B cell (primary cell): ENCODE results near the gene PFDN2. TPM values are rescaled to one million over a fixed set of nuclear protein-coding genes. Genes with fewer than 3 reads are reported as not detected.

ENCODE experiments used
- ATAC-seq: fragments of 200-7000 bp; cut with Tn5 transposase; one replicate; pipeline ENCODE4 v1.10.0; 2021; ENCODE audit warnings: low read depth, mild to moderate bottlenecking, moderate number of reproducible peaks, moderate library complexity
- CTCF ChIA-PET: fragments of 350-600 bp; sonication (Branson Sonifier 250); formaldehyde crosslinking; loops from one replicate; lab custom pipeline; 2021; ENCODE audit warnings: antibody characterized with exemption, inconsistent platforms; lab: Charles Lee
- POLR2A ChIA-PET: fragments of 350-600 bp; sonication (Branson Sonifier 250); formaldehyde crosslinking; loops from one replicate; lab custom pipeline; 2021; ENCODE audit warnings: antibody characterized with exemption; lab: Charles Lee
- DNase-seq: peaks from one replicate; pipeline ENCODE4 v3.0.0; 2013
- H2AFZ ChIP-seq: 2 replicates; pipeline ENCODE4 v1.6.1; 2012; ENCODE audit warnings: mild to moderate bottlenecking, low read depth, low read length; ENCODE audit not compliant: insufficient read depth, poor library complexity, severe bottlenecking
- H3K27ac ChIP-seq, 2 donors: 1 replicate in 1 of 2; 2 replicates in 1 of 2; pipeline ENCODE4 v1.5.1; 2012 to 2013; ENCODE audit warnings: low read length in 2 of 2, mild to moderate bottlenecking in 2 of 2, moderate library complexity in 1 of 2
- H3K27me3 ChIP-seq, 4 experiments: fragments of 200-600 bp in 1 of 4; sonication (generic) in 1 of 4; replicated peaks in 1 of 4; 1 replicate in 2 of 4; 2 replicates in 2 of 4; pipeline versions ENCODE4 v1.6.1 to v1.7.0; 2013 to 2016; ENCODE audit warnings: low read length in 3 of 4, mild to moderate bottlenecking in 2 of 4, mixed read lengths in 1 of 4, moderate library complexity in 1 of 4; ENCODE audit not compliant: insufficient read depth in 4 of 4, control insufficient read depth in 3 of 4; ENCODE audit errors: control extremely low read depth in 1 of 4
- H3K36me3 ChIP-seq, 2 experiments: replicated peaks in 1 of 2; 1 replicate in 1 of 2; 2 replicates in 1 of 2; pipeline versions ENCODE4 v1.6.1 to v1.7.1; 2013; ENCODE audit warnings: low read length in 1 of 2; ENCODE audit not compliant: insufficient read depth in 2 of 2, control insufficient read depth in 1 of 2; ENCODE audit errors: control extremely low read depth in 1 of 2, extremely low read depth in 1 of 2
- H3K4me1 ChIP-seq, 2 donors: fragments of 200-600 bp in 1 of 2; sonication (generic) in 1 of 2; 1 replicate in 1 of 2; 2 replicates in 1 of 2; pipeline versions ENCODE4 v1.5.1 to v1.6.1; 2013 to 2017; ENCODE audit warnings: low read length in 2 of 2; ENCODE audit not compliant: control insufficient read depth in 2 of 2, insufficient read depth in 2 of 2
- H3K4me2 ChIP-seq: replicated peaks from 2 replicates; pipeline ENCODE3; 2012; ENCODE audit warnings: mild to moderate bottlenecking, low read depth, low read length; ENCODE audit not compliant: poor library complexity, severe bottlenecking
- H3K4me3 ChIP-seq, 5 experiments: fragments of 200-600 bp in 1 of 5; sonication (generic) in 1 of 5; 1 replicate in 3 of 5; 2 replicates in 2 of 5; pipeline versions ENCODE4 v1.5.1 to v1.7.0; 2011 to 2016; ENCODE audit warnings: low read length in 4 of 5, mild to moderate bottlenecking in 4 of 5, low read depth in 2 of 5, control low read depth in 1 of 5, moderate library complexity in 1 of 5; ENCODE audit not compliant: insufficient read depth in 1 of 5; ENCODE audit errors: control extremely low read depth in 1 of 5, extremely low read depth in 1 of 5
- H3K79me2 ChIP-seq: fragments of 200-600 bp; sonication (generic); one replicate; pipeline ENCODE4 v1.6.0; 2016; ENCODE audit warnings: low read length; ENCODE audit not compliant: control insufficient read depth, insufficient read depth
- H3K9ac ChIP-seq: fragments of 200-600 bp; sonication (generic); 2 replicates; pipeline ENCODE4 v1.6.1; 2017; ENCODE audit warnings: mild to moderate bottlenecking, low read length, moderate library complexity
- H3K9me3 ChIP-seq, 3 donors: one replicate each; pipeline versions ENCODE4 v1.6.1 to v1.7.1; 2013; ENCODE audit warnings: low read length in 2 of 3; ENCODE audit not compliant: control insufficient read depth in 2 of 3, insufficient read depth in 1 of 3; ENCODE audit errors: control extremely low read depth in 1 of 3
- H4K20me1 ChIP-seq: 2 replicates; pipeline ENCODE4 v1.6.0; 2012; ENCODE audit warnings: mild to moderate bottlenecking, low read length; ENCODE audit not compliant: insufficient read depth, control insufficient read depth, poor library complexity, severe bottlenecking
- H3K27ac Mint-ChIP-seq: one replicate; pipeline ENCODE4 v1.8.0; 2021; ENCODE audit warnings: mixed read lengths
- H3K27me3 Mint-ChIP-seq: one replicate; pipeline ENCODE4 v1.8.0; 2021; ENCODE audit warnings: mixed read lengths
- H3K4me1 Mint-ChIP-seq: one replicate; pipeline ENCODE4 v1.8.0; 2021; ENCODE audit warnings: mixed read lengths
- H3K4me3 Mint-ChIP-seq: one replicate; pipeline ENCODE4 v1.8.0; 2021; ENCODE audit warnings: mixed read lengths
- H3K9me3 Mint-ChIP-seq: one replicate; pipeline ENCODE4 v1.8.0; 2022; ENCODE audit warnings: mixed read lengths; ENCODE audit not compliant: insufficient read depth
- EZH2 ChIP-seq: IDR thresholded peaks from 2 replicates; pipeline ENCODE4 v1.6.1; 2012; ENCODE audit warnings: borderline replicate concordance, low read depth, mild to moderate bottlenecking, moderate library complexity, low read length; ENCODE audit not compliant: insufficient read depth, poor library complexity, severe bottlenecking
- WGBS: methylation state at CpG from one replicate; pipeline ENCODE4 v1.1.5; 2013; ENCODE audit warnings: missing lambda C conversion rate; ENCODE audit not compliant: insufficient coverage; 5-methylcytosine and 5-hydroxymethylcytosine counted together
- intact Hi-C: fragments of 100-400 bp; cut with micrococcal nuclease; formaldehyde crosslinking; loops from one replicate; pipeline ENCODE4 v1.10.0; 2022
- polyA plus RNA-seq: library from polyadenylated mRNA; depleted of rRNA; stranded (reverse); fragments of >200 nt; gene quantifications from 2 replicates; pipeline ENCODE4 v1.2.3, GENCODE V29; 2012
- total RNA-seq, 2 donors: library from RNA; stranded (reverse); fragments of 120-200 nt in 1 of 2; gene quantifications; 1 replicate in 1 of 2; 2 replicates in 1 of 2; pipeline versions ENCODE4 v1.2.3 to v1.2.4, GENCODE V29; 2013 to 2022
- TF ChIP-seq, protein P1 (sequence below): fragments of 200-600 bp; IDR thresholded peaks from one replicate; pipeline ENCODE4 v1.8.0; 2022; ENCODE audit warnings: antibody characterized with exemption, mild to moderate bottlenecking

Gene PFDN2
- total and polyA plus RNA-seq, 2 donors (not counting 1 experiment from before 2014, with no cell fraction given) = 29.9 to 43.2 TPM

GRCh38 chr1:161121834-161122233, 4.0 kb upstream of the PFDN2 start:
- no peaks in the 10 kb centered on the region for H3K9me3 Mint-ChIP-seq
- intact Hi-C loops = no loop called here
- WGBS = no CpG with 5 or more reads among the region's 4 CpGs
- no peaks in the 10 kb centered on the region for H3K27me3 Mint-ChIP-seq
- CTCF ChIA-PET = interaction anchor here (0.6 to 1.5 kb wide), 3 partner anchors 18 to 124 kb away, joined by 3 to 4 read pairs (median 3); no protein-coding TSS in a partner anchor
- peak overlapping the region; percentile 30 for H3K4me2 ChIP-seq
- H2AFZ ChIP-seq = no peak overlapping the region
- POLR2A ChIA-PET = interaction anchor here (0.7 to 1.5 kb wide), 2 partner anchors 62 to 77 kb away, joined by 4 to 6 read pairs; no protein-coding TSS in a partner anchor
- H3K4me1 Mint-ChIP-seq = peaks cover 53% of the 10 kb centered on the region
- no peaks in the 10 kb centered on the region for H3K9me3 ChIP-seq
- peak overlapping the region; percentile 64 to 68 for H3K27ac ChIP-seq
- DNase-seq = peak; percentile 69
- peaks cover 0 to 50% of the 10 kb centered on the region in 2 experiments for H3K36me3 ChIP-seq
- ATAC-seq = no peak
- H3K27ac Mint-ChIP-seq = peak overlapping the region; percentile 79
- TF ChIP-seq, protein P1, sequence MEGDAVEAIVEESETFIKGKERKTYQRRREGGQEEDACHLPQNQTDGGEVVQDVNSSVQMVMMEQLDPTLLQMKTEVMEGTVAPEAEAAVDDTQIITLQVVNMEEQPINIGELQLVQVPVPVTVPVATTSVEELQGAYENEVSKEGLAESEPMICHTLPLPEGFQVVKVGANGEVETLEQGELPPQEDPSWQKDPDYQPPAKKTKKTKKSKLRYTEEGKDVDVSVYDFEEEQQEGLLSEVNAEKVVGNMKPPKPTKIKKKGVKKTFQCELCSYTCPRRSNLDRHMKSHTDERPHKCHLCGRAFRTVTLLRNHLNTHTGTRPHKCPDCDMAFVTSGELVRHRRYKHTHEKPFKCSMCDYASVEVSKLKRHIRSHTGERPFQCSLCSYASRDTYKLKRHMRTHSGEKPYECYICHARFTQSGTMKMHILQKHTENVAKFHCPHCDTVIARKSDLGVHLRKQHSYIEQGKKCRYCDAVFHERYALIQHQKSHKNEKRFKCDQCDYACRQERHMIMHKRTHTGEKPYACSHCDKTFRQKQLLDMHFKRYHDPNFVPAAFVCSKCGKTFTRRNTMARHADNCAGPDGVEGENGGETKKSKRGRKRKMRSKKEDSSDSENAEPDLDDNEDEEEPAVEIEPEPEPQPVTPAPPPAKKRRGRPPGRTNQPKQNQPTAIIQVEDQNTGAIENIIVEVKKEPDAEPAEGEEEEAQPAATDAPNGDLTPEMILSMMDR = no peak
- TF ChIP-seq EZH2 = no peak
- no peak overlapping the region for H3K4me3 ChIP-seq
- H3K27me3 ChIP-seq = no peaks in the 10 kb centered on the region
- H4K20me1 ChIP-seq = no peaks in the 10 kb centered on the region
- peak overlapping the region; percentile 52 for H3K4me3 Mint-ChIP-seq
- no peak overlapping the region for H3K9ac ChIP-seq
- H3K4me1 ChIP-seq = peaks cover 34 to 42% of the 10 kb centered on the region in 2 donors
- peaks cover 47% of the 10 kb centered on the region for H3K79me2 ChIP-seq

DNA sequence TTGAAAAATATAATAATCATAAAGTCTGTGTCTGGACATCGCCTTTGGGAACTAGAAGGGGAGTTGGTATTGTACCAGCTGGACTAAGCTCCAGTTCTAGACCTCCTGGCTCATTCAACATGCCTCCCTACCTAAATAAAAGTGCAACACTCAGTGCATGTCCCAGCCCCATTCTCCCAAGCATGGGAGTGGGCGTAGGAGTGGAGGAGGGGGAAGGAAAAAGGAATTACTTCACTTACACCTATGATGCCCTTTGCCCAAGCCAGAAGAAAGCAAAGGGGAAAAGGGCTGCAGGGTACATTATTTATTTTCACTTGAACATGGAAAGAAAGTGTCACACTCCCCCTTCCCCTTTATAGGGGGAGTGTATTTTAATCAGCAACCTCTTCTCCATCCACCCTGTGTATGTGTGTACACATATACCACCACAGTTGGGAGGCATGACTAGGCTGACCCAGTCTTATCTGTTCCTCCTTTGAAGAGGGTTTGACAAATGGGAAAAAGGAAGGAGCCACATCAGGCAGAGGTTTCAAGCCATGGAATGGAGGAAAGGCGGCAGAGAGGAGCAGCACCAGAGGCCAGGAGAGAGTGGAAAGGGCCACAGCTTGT, 3.3 kb upstream of the PFDN2 start:
- no peak overlapping the region for H3K9ac ChIP-seq
- no peak for DNase-seq
- no CpG with 5 or more reads among the region's 3 CpGs for WGBS
- no peaks in the 10 kb centered on the region for H4K20me1 ChIP-seq
- H3K27ac ChIP-seq = peak overlapping the region; percentile 64 to 68
- H3K4me1 Mint-ChIP-seq = peaks cover 58% of the 10 kb centered on the region
- intact Hi-C loops = no loop called here
- ChIA-PET POLR2A (interaction anchor here (0.7 to 1.5 kb wide), 2 partner anchors 62 to 76 kb away, joined by 4 to 6 read pairs; no protein-coding TSS in a partner anchor), CTCF (interaction anchor here (1.4 to 1.5 kb wide), 2 partner anchors 19 to 123 kb away, joined by 3 to 4 read pairs; no protein-coding TSS in a partner anchor)
- no peaks in the 10 kb centered on the region for H3K9me3 Mint-ChIP-seq
- peaks cover 0 to 47% of the 10 kb centered on the region in 2 experiments for H3K36me3 ChIP-seq
- H3K4me1 ChIP-seq = peaks cover 41 to 48% of the 10 kb centered on the region in 2 donors
- peaks cover 50% of the 10 kb centered on the region for H3K79me2 ChIP-seq
- H3K27me3 Mint-ChIP-seq = no peaks in the 10 kb centered on the region
- no peak for ATAC-seq
- no peaks in the 10 kb centered on the region for H3K27me3 ChIP-seq
- no peak overlapping the region for H3K4me3 Mint-ChIP-seq
- peak overlapping the region; percentile 30 for H3K4me2 ChIP-seq
- peak overlapping the region; percentile 79 for H3K27ac Mint-ChIP-seq
- H2AFZ ChIP-seq = no peak overlapping the region
- no peak overlapping the region for H3K4me3 ChIP-seq
- TF ChIP-seq EZH2 = no peak
- TF ChIP-seq, protein P1 = no peak
- no peaks in the 10 kb centered on the region for H3K9me3 ChIP-seq
